Retinal pigment epithelial cell (primary cell): ENCODE measurements around the gene TFAP2E.
A peak's percentile ranks its signal among the peaks of the same experiment; 100 is the strongest.

Experiments used
- DNase-seq: peaks from one replicate; pipeline ENCODE4 v3.0.0-alpha.2; 2010; ENCODE audit warnings: low read depth
- H3K4me3 ChIP-seq: 2 replicates; pipeline ENCODE4 v1.5.1; 2011; ENCODE audit warnings: mild to moderate bottlenecking, low read length, control low read depth, moderate library complexity
- CTCF ChIP-seq: conservative IDR thresholded peaks from 2 replicates; pipeline ENCODE4 v1.5.1; 2011; ENCODE audit warnings: low read depth, low read length, control low read depth, inconsistent platforms

The TFAP2E gene

GRCh38 chr1:35546614-35547013 lies 26.5 kb upstream of the TFAP2E start:
- H3K4me3 ChIP-seq: no peak overlapping the region
- no peak for TF ChIP-seq CTCF
- no peak for DNase-seq

GRCh38 chr1:35553851-35554250 lies 19.3 kb upstream of the TFAP2E start:
- no peak overlapping the region for H3K4me3 ChIP-seq
- DNase-seq: no peak
- TF ChIP-seq CTCF: no peak

GRCh38 chr1:35554266-35555211 lies 18.6 kb upstream of the TFAP2E start:
- no peak for DNase-seq
- TF ChIP-seq CTCF: no peak
- no peak overlapping the region for H3K4me3 ChIP-seq

GRCh38 chr1:35555212-35555584 lies 17.9 kb upstream of the TFAP2E start:
- TF ChIP-seq CTCF: no peak
- no peak overlapping the region for H3K4me3 ChIP-seq
- DNase-seq: no peak

GRCh38 chr1:35555601-35556477 lies 17.3 kb upstream of the TFAP2E start:
- peak overlapping the region; percentile 74 for H3K4me3 ChIP-seq
- no peak for DNase-seq
- TF ChIP-seq CTCF: no peak

- H3K4me3 ChIP-seq: peak overlapping the region; percentile 74
- no peak for TF ChIP-seq CTCF
- DNase-seq: no peak
Observed at GRCh38 chr1:35556484-35557117, 16.5 kb upstream of the TFAP2E start.
